Activated naive CD8-positive, alpha-beta T cell treated with anti-CD3 and anti-CD28 coated beads for 36 hours (primary cell): ENCODE measurements around the gene LPP. TPM values are rescaled to one million over a fixed set of nuclear protein-coding genes. Genes with fewer than 3 reads are reported as not detected.

Experiments used
- DNase-seq: peaks from one replicate; pipeline ENCODE4 v3.0.0; 2021
- H3K27ac Mint-ChIP-seq: one replicate; pipeline ENCODE4 v1.8.0; 2022; ENCODE audit warnings: mild to moderate bottlenecking, moderate library complexity, mixed read lengths
- H3K27me3 Mint-ChIP-seq: one replicate; pipeline ENCODE4 v1.8.0; 2022; ENCODE audit warnings: mild to moderate bottlenecking, mixed read lengths
- H3K36me3 Mint-ChIP-seq: one replicate; pipeline ENCODE4 v1.8.0; 2021; ENCODE audit warnings: mild to moderate bottlenecking, mixed read lengths
- H3K4me1 Mint-ChIP-seq: one replicate; pipeline ENCODE4 v1.8.0; 2021; ENCODE audit warnings: mixed read lengths
- H3K4me3 Mint-ChIP-seq: one replicate; pipeline ENCODE4 v1.8.0; 2022; ENCODE audit warnings: mild to moderate bottlenecking, moderate library complexity, mixed read lengths
- H3K9me3 Mint-ChIP-seq: one replicate; pipeline ENCODE4 v1.8.0; 2022; ENCODE audit warnings: mixed read lengths
- total RNA-seq, 2 experiments: library from RNA; stranded (reverse); gene quantifications; one replicate each; pipeline ENCODE4 v1.2.3, GENCODE V29; 2021

The LPP gene
- total RNA-seq, 2 experiments from 2014 or later = 15.0 to 15.3 TPM

- DNase-seq = no peak
- Mint-ChIP-seq H3K27ac (no peak overlapping the region), H3K4me1 (no peaks in the 10 kb centered on the region), H3K9me3 (no peaks in the 10 kb centered on the region), H3K27me3 (no peaks in the 10 kb centered on the region), H3K4me3 (no peak overlapping the region), H3K36me3 (no peaks in the 10 kb centered on the region)
Measured at GRCh38 chr3:188848947-188849346, 695.0 kb downstream of the LPP start.

- Mint-ChIP-seq H3K27ac (no peak overlapping the region), H3K4me1 (no peaks in the 10 kb centered on the region), H3K9me3 (no peaks in the 10 kb centered on the region)
Measured at GRCh38 chr3:188853856-188854771, 700.2 kb downstream of the LPP start.

GRCh38 chr3:188854772-188855149 is 700.8 kb downstream of the LPP start:
- Mint-ChIP-seq H3K9me3 (no peaks in the 10 kb centered on the region), H3K4me1 (no peaks in the 10 kb centered on the region)

More at GRCh38 chr3:188853856-188854771, 700.2 kb downstream of the LPP start:
- no peaks in the 10 kb centered on the region for H3K27me3 Mint-ChIP-seq
- H3K4me3 Mint-ChIP-seq = no peak overlapping the region
- H3K36me3 Mint-ChIP-seq = no peaks in the 10 kb centered on the region
- no peak for DNase-seq

GRCh38 chr3:188855675-188856074 is 701.7 kb downstream of the LPP start:
- no peak for DNase-seq
- Mint-ChIP-seq H3K9me3 (no peaks in the 10 kb centered on the region), H3K4me3 (no peak overlapping the region), H3K4me1 (no peaks in the 10 kb centered on the region), H3K27ac (no peak overlapping the region), H3K27me3 (no peaks in the 10 kb centered on the region), H3K36me3 (no peaks in the 10 kb centered on the region)

More at GRCh38 chr3:188854772-188855149, 700.8 kb downstream of the LPP start:
- Mint-ChIP-seq H3K4me3 (no peak overlapping the region), H3K27me3 (no peaks in the 10 kb centered on the region), H3K27ac (no peak overlapping the region), H3K36me3 (no peaks in the 10 kb centered on the region)
- DNase-seq = no peak

- no peaks in the 10 kb centered on the region for H3K36me3 Mint-ChIP-seq
- no peak overlapping the region for H3K27ac Mint-ChIP-seq
- H3K4me3 Mint-ChIP-seq = no peak overlapping the region
Measured at GRCh38 chr3:188860147-188860546, 706.2 kb downstream of the LPP start.

GRCh38 chr3:188861842-188862744 is 708.1 kb downstream of the LPP start:
- H3K27ac Mint-ChIP-seq = no peak overlapping the region
- peaks cover 1% of the 10 kb centered on the region for H3K4me1 Mint-ChIP-seq
- DNase-seq = no peak
- no peaks in the 10 kb centered on the region for H3K9me3 Mint-ChIP-seq
- H3K4me3 Mint-ChIP-seq = no peak overlapping the region
- peaks cover 4% of the 10 kb centered on the region for H3K36me3 Mint-ChIP-seq
- H3K27me3 Mint-ChIP-seq = no peaks in the 10 kb centered on the region

More at GRCh38 chr3:188860147-188860546, 706.2 kb downstream of the LPP start:
- H3K9me3 Mint-ChIP-seq = no peaks in the 10 kb centered on the region
- no peak for DNase-seq
- H3K4me1 Mint-ChIP-seq = peaks cover 1% of the 10 kb centered on the region
- no peaks in the 10 kb centered on the region for H3K27me3 Mint-ChIP-seq

- DNase-seq = no peak
- no peaks in the 10 kb centered on the region for H3K27me3 Mint-ChIP-seq
Measured at GRCh38 chr3:188863999-188864406, 710.0 kb downstream of the LPP start.

GRCh38 chr3:188867691-188868265 is 713.8 kb downstream of the LPP start:
- Mint-ChIP-seq H3K27me3 (no peaks in the 10 kb centered on the region), H3K4me3 (no peak overlapping the region), H3K36me3 (peaks cover 7% of the 10 kb centered on the region), H3K4me1 (no peaks in the 10 kb centered on the region), H3K27ac (no peak overlapping the region), H3K9me3 (no peaks in the 10 kb centered on the region)
- DNase-seq = no peak

More at GRCh38 chr3:188863999-188864406, 710.0 kb downstream of the LPP start:
- H3K27ac Mint-ChIP-seq = no peak overlapping the region
- H3K4me3 Mint-ChIP-seq = no peak overlapping the region
- peaks cover 4% of the 10 kb centered on the region for H3K36me3 Mint-ChIP-seq
- no peaks in the 10 kb centered on the region for H3K9me3 Mint-ChIP-seq
- H3K4me1 Mint-ChIP-seq = peaks cover 1% of the 10 kb centered on the region

- Mint-ChIP-seq H3K4me3 (no peak overlapping the region), H3K27me3 (no peaks in the 10 kb centered on the region), H3K27ac (no peak overlapping the region), H3K36me3 (peaks cover 7% of the 10 kb centered on the region), H3K9me3 (no peaks in the 10 kb centered on the region), H3K4me1 (no peaks in the 10 kb centered on the region)
- no peak for DNase-seq
Measured at GRCh38 chr3:188868803-188869202, 714.8 kb downstream of the LPP start.

GRCh38 chr3:188869628-188870027 is 715.7 kb downstream of the LPP start:
- Mint-ChIP-seq H3K27me3 (no peaks in the 10 kb centered on the region), H3K4me3 (no peak overlapping the region), H3K9me3 (no peaks in the 10 kb centered on the region), H3K36me3 (peaks cover 8% of the 10 kb centered on the region), H3K4me1 (no peaks in the 10 kb centered on the region), H3K27ac (no peak overlapping the region)
- no peak for DNase-seq

- Mint-ChIP-seq H3K9me3 (no peaks in the 10 kb centered on the region), H3K27ac (no peak overlapping the region), H3K4me3 (no peak overlapping the region), H3K36me3 (peaks cover 13% of the 10 kb centered on the region), H3K4me1 (peaks cover 3% of the 10 kb centered on the region), H3K27me3 (no peaks in the 10 kb centered on the region)
- DNase-seq = no peak
Measured at GRCh38 chr3:188870431-188870830, 716.5 kb downstream of the LPP start.

GRCh38 chr3:188874576-188874975 is 720.6 kb downstream of the LPP start:
- Mint-ChIP-seq H3K4me1 (peaks cover 8% of the 10 kb centered on the region), H3K9me3 (no peaks in the 10 kb centered on the region), H3K4me3 (no peak overlapping the region), H3K27me3 (no peaks in the 10 kb centered on the region), H3K27ac (no peak overlapping the region), H3K36me3 (peaks cover 11% of the 10 kb centered on the region)
- no peak for DNase-seq

- Mint-ChIP-seq H3K27ac (no peak overlapping the region), H3K4me3 (no peak overlapping the region), H3K4me1 (peaks cover 8% of the 10 kb centered on the region), H3K27me3 (no peaks in the 10 kb centered on the region), H3K9me3 (no peaks in the 10 kb centered on the region), H3K36me3 (peaks cover 11% of the 10 kb centered on the region)
- DNase-seq = no peak
Measured at GRCh38 chr3:188875413-188875812, 721.5 kb downstream of the LPP start.

- Mint-ChIP-seq H3K27me3 (no peaks in the 10 kb centered on the region), H3K9me3 (no peaks in the 10 kb centered on the region), H3K4me1 (peaks cover 11% of the 10 kb centered on the region), H3K27ac (no peak overlapping the region), H3K4me3 (no peak overlapping the region), H3K36me3 (peaks cover 14% of the 10 kb centered on the region)
- DNase-seq = no peak
Measured at GRCh38 chr3:188876370-188876769, 722.4 kb downstream of the LPP start.

GRCh38 chr3:188877381-188877780 is 723.4 kb downstream of the LPP start:
- H3K4me3 Mint-ChIP-seq = no peak overlapping the region
- H3K4me1 Mint-ChIP-seq = peaks cover 11% of the 10 kb centered on the region
- no peaks in the 10 kb centered on the region for H3K9me3 Mint-ChIP-seq
- no peaks in the 10 kb centered on the region for H3K27me3 Mint-ChIP-seq
- H3K36me3 Mint-ChIP-seq = peaks cover 19% of the 10 kb centered on the region
- no peak overlapping the region for H3K27ac Mint-ChIP-seq
- DNase-seq = no peak
